Measurements from ENCODE around the gene GPR89A. TPM values are rescaled to one million over a fixed set of nuclear protein-coding genes. Genes with fewer than 3 reads are reported as not detected.
A peak's percentile ranks its signal among the peaks of the same experiment; 100 is the strongest.
"Not testable (repeated sequence)": the region's sequence is repeated elsewhere in the genome, so short reads cannot be mapped to it uniquely, and the experiment has no call there.

The GPR89A gene
- 20.4 TPM for total RNA-seq

DNA sequence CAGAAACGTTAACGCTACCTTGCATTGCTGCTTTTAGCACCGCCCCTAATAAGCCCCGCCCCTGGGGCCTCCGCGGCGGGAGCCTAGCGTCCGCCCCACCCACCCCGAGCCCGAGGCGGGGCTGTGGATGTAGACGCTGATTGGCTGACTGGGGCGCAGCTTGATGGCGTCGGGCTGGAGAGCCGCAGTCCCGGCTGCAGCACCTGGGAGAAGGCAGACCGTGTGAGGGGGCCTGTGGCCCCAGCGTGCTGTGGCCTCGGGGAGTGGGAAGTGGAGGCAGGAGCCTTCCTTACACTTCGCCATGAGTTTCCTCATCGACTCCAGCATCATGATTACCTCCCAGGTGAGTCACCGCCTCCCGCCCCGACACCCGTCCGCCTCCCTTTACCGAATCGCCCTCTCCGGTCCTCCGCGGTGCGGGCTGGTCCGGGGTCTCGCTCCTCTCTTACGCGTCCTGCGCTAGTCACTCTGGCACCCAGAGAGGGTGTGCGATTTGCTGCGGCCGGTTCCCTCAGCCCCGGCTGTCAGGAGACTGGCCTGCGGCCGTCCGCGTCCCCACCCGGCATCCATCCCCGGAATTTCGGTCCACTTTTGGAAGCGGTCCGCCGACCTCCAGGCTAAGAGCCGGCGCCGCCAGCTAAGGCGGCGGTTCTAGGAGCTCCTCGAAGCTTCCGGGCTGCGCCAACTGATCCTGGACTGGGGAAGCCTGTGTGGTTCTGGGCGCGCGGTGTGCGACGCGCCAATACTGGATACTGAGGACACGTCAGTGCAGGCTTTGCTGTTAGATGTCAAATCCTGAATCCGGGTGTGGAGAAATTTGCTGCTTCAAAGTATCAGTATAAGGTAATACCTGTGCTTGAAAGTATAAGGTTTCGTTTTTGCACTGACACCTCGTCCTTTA is at the start of gene GPR89A:
TSS of gene GPR89A (plus strand) at position 156 of the 901 bp plus-strand sequence. CDS start at position 302, 146 bp downstream.
- intact Hi-C loops (cut with DNase I): not testable (repeated sequence)
- peak; percentile 100 for ATAC-seq
- peak; percentile 96 for DNase-seq (ENCODE audit: low spot score)

- intact Hi-C loops (cut with DNase I); DNase-seq (ENCODE audit: low spot score); ATAC-seq: not testable (repeated sequence)
Measured at GRCh38 chr1:145586820-145587219, 21.0 kb upstream of the GPR89A start.

DNA sequence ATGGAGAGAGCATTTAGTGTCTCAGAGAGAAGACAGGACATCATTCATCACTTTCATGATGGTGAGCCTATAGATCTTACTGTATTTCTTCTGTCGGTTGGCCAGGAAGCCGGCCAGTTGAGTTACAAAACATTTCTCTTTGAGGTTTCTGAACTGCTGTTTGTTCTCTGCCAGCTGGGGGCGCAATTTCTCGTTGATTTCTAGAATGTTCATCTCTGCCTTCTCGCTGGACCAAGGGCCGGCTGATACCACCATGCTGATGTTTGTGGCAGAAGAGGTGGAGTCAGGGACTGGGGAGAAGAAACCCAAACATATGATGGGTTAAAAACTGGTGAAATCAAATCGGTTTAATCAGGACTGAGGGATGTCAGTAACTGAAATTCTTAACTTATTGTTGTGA is 17.0 kb upstream of the GPR89A start:
- ATAC-seq; DNase-seq (ENCODE audit: low spot score); intact Hi-C loops (cut with DNase I): not testable (repeated sequence)

DNA sequence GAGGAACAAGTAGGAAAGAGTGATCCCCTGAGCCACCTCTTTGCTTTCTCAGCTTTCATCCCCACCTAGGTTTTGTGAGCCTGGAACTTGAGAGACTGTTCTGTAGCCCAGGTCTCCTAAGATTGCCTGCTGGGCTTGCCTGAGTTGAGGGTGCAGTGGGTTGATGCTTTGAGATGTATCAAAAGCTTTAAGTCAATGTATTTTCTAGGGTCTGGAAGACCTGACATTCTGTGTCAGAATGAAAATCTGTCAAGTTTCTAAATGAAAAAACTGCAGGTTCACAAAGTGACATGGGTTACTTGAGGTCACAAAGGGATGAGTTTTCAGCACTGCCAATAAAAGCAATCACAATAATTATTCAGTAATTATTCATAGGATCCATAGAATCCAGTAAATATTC is 15.4 kb upstream of the GPR89A start:
- intact Hi-C loops (cut with DNase I); DNase-seq (ENCODE audit: low spot score); ATAC-seq: not testable (repeated sequence)

GRCh38 chr1:145595421-145595820 is 12.4 kb upstream of the GPR89A start:
- ATAC-seq; DNase-seq (ENCODE audit: low spot score); intact Hi-C loops (cut with DNase I): not testable (repeated sequence)

GRCh38 chr1:145596236-145596635 is 11.6 kb upstream of the GPR89A start:
- ATAC-seq; DNase-seq (ENCODE audit: low spot score); intact Hi-C loops (cut with DNase I): not testable (repeated sequence)

GRCh38 chr1:145599426-145599825 is 8.4 kb upstream of the GPR89A start:
- ATAC-seq; DNase-seq (ENCODE audit: low spot score); intact Hi-C loops (cut with DNase I): not testable (repeated sequence)

- intact Hi-C loops (cut with DNase I): no loop called here
- DNase-seq (ENCODE audit: low spot score) (no peak), ATAC-seq (no peak)
Measured at GRCh38 chr1:145601593-145601992, 6.2 kb upstream of the GPR89A start.

DNA sequence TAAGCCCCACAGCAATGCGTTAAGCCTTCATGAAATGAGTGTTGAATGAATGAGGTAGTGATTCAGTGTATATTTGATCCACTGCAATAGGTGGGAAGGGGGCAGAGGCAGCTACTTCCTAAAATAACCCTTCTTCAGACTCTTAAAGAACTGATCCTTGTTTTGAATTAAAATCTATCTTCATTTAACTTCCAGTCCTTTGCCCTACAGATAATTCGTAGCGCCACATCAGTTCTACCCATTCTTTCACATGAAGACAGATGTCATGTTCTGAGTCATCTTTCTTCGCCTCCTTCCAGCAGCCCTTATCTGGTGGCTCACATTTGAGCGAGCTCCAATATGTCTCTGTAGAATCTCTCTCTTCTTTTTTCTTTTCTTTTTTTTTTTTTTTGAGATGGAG is 948 bp upstream of the GPR89A start:
- DNase-seq (ENCODE audit: low spot score); intact Hi-C loops (cut with DNase I); ATAC-seq: not testable (repeated sequence)

DNA sequence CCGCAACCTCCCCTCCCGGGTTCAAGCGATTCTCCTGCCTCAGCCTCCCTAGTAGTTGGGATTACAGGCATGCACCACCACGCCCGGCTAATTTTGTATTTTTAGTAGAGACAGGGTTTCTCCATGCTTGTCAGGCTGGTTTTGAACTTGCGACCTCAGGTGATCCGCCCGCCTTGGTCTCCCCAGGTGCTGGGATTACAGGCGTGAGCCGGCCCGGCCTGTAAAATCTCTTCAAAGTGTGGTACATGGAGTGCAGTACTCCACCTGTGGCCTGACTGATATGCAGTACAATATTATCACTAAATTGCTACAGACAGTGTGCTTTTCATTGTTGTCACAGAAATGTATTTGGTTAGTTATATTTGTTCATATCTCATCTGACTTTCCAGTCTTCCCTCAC is 499 bp upstream of the GPR89A start:
- ATAC-seq; DNase-seq (ENCODE audit: low spot score); intact Hi-C loops (cut with DNase I): not testable (repeated sequence)

GRCh38 chr1:145610744-145611143 is 3.0 kb downstream of the GPR89A start:
- ATAC-seq; DNase-seq (ENCODE audit: low spot score); intact Hi-C loops (cut with DNase I): not testable (repeated sequence)

GRCh38 chr1:145620073-145620472 is 12.3 kb downstream of the GPR89A start:
- DNase-seq (ENCODE audit: low spot score); ATAC-seq; intact Hi-C loops (cut with DNase I): not testable (repeated sequence)

DNA sequence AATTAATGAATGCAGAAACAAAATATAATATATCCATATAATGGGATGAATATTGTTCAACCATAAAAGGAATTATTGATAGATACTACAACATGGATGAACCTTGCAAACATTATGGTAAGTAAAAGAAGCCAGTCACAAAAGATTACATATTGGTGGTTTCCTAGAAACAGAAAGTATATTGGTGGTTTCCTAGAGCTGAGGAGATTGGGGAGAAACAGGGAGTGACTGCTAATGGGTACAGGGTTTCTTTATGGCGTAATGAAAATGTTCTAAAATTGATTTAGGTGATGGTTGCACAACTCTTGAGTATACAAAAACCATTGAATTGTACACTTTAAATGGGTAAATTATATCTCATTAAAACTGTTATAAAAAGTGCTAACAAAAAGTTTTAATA is 14.4 kb downstream of the GPR89A start:
- DNase-seq (ENCODE audit: low spot score); intact Hi-C loops (cut with DNase I); ATAC-seq: not testable (repeated sequence)

- intact Hi-C loops (cut with DNase I); ATAC-seq; DNase-seq (ENCODE audit: low spot score): not testable (repeated sequence)
Measured at GRCh38 chr1:145636237-145636636, 28.4 kb downstream of the GPR89A start.

DNA sequence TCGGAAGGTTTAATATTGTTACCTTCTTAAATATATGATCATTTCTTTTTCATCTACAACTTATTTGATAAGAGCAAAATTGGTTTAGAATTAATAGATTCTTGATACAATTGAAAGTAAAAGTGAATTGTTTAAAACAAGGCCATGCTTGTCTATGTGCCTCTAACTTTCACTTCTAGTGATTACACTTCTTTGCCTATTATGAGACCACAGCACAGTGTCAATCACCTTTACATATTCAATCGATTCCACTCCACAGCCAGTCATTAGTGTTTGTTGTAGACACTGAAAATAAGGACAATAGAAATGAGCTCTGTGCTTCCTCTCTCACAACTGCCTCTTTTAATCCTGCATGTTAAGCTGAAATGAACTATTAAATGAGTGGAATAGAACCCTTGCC is 34.1 kb downstream of the GPR89A start:
- ATAC-seq: not testable (repeated sequence)

DNA sequence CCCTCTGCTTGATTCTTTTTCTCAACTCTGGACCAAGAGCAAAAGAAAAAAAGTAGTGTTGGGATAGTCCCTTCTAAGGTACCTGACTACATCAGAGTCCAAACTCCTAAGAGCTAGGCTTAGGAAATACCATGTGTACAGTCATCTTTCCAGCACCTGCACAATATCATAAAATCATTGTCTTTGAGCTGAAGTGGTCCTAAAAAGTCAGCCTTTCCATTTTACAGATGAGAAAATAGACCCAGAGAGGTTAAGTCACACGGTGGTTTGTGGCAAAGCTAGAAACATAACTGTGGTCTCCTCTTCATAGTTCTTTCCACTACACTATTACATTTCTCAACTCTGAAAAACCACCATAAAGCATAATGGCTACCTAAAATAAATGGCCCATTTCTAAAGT is 36.2 kb downstream of the GPR89A start:
- ATAC-seq: not testable (repeated sequence)

More for the DNA sequence above, 34.1 kb downstream of the GPR89A start:
- intact Hi-C loops (cut with DNase I); DNase-seq (ENCODE audit: low spot score): not testable (repeated sequence)

DNA sequence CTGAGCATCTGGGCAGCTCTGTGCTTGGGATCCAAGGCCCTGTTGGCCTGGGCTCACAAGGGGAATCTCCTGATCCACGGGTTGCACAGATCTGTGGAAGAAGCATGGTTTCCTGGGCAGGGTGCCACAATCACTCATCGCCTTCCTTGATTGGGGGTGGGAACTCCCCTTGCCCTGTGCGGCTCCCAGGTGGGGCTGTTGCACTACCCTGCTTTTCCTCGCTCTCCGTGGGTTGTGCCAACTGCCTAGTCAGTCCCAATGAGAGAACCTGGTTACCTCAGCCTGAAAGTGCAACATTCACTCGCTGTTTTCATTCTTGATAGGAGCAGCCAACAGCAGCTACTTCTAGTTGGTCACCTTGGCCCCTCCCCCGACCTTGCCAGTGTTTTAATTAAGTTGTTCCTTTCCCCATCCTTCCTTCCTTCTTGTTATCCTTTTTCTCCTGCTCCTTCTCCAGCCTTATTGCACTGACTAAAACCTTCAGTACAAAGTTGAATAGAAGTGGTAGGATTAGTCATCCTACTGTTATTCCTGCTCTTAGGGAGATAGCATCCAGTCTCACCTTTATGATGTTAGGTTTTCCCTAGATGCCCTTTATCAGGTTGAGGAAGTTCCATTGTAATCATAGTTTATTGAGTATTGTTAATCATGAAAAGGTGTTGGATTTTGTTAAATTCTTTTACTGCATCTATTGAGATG is 48.6 kb downstream of the GPR89A start:
- ATAC-seq; intact Hi-C loops (cut with DNase I); DNase-seq (ENCODE audit: low spot score): not testable (repeated sequence)

More for the DNA sequence above, 36.2 kb downstream of the GPR89A start:
- DNase-seq (ENCODE audit: low spot score); intact Hi-C loops (cut with DNase I): not testable (repeated sequence)

- ATAC-seq; intact Hi-C loops (cut with DNase I); DNase-seq (ENCODE audit: low spot score): not testable (repeated sequence)
Measured at GRCh38 chr1:145662502-145662901, 54.7 kb downstream of the GPR89A start.

DNA sequence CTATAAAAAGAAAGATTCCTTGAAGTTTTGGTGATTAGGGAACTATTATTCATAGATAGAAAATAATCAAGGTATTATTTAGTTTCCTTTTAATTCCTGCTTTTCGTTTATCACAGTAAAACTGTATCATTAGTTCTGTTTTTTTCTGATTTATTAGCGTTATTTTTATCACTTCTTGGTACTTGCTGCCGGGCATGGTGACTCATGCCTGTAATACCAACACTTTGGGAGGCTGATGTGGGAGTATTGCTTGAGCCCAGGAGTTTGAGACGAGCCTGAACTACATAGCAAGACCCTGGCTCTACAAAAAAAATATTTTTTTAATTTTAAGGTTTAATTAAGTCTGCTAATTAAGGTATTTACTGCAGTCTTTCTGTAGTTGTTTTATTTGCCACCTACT is 57.2 kb downstream of the GPR89A start:
- DNase-seq (ENCODE audit: low spot score); intact Hi-C loops (cut with DNase I); ATAC-seq: not testable (repeated sequence)
